Vagina (tissue), 2 donors: ENCODE results near the gene RPRML. TPM values are rescaled to one million over a fixed set of nuclear protein-coding genes. Genes with fewer than 3 reads are reported as not detected.

ENCODE experiments used
- DNase-seq, 2 donors: peaks; one replicate each; pipeline ENCODE4 v3.0.0-alpha.2; 2017; ENCODE audit errors: extremely low spot score in 2 of 2
- H3K27ac ChIP-seq: fragments of 200-600 bp; sonication (generic); one replicate; pipeline ENCODE4 v1.5.1; 2019
- H3K27me3 ChIP-seq: fragments of 200-600 bp; sonication (generic); one replicate; pipeline ENCODE4 v1.5.1; 2019
- H3K36me3 ChIP-seq, 2 donors: fragments of 200-600 bp; sonication (generic); one replicate each; pipeline ENCODE4 v1.5.1; 2017 to 2019
- H3K4me1 ChIP-seq: fragments of 200-600 bp; sonication (generic); one replicate; pipeline ENCODE4 v1.5.1; 2019
- H3K4me3 ChIP-seq, 2 donors: fragments of 200-600 bp; sonication (generic); 1 replicate in 1 of 2; 2 replicates in 1 of 2; pipeline ENCODE4 v1.5.1; 2016 to 2019
- H3K9me3 ChIP-seq: fragments of 200-600 bp; sonication (generic); one replicate; pipeline ENCODE4 v1.5.1; 2019
- POLR2A ChIP-seq, 2 donors: fragments of 450-650 bp; IDR thresholded peaks; one replicate each; pipeline ENCODE4 v1.6.1; 2017; ENCODE audit warnings: antibody characterized with exemption in 2 of 2, mild to moderate bottlenecking in 2 of 2, moderate library complexity in 2 of 2
- POLR2AphosphoS5 ChIP-seq, 2 donors: sonication (generic); formaldehyde crosslinking; IDR thresholded peaks; one replicate each; pipeline ENCODE4 v1.9.0; 2017; ENCODE audit warnings: antibody characterized with exemption in 2 of 2, mild to moderate bottlenecking in 2 of 2, low read depth in 1 of 2; ENCODE audit not compliant: insufficient read depth in 1 of 2
- intact Hi-C: fragments of 100-400 bp; cut with DNase I; formaldehyde crosslinking; loops from one replicate; pipeline ENCODE4 v1.15.1; 2023
- microRNA-seq: library from miRNA; unstranded; fragments of <30 nt; microRNA quantifications from one replicate; pipeline ENCODE4, GENCODE V29; 2017; ENCODE audit warnings: borderline number of aligned reads, borderline replicate concordance
- small RNA-seq: library from RNA; depleted of rRNA; stranded (forward); fragments of <200 nt; gene quantifications from one replicate; pipeline ENCODE3, GENCODE V24; 2016
- total RNA-seq: library from RNA; depleted of rRNA; stranded (reverse); fragments of >200 nt; gene quantifications from one replicate; pipeline ENCODE4 v1.2.3, GENCODE V29; 2016

Gene RPRML
- total RNA-seq, 1 donor from 2014 or later = 2.0 TPM

GRCh38 chr17:46928467-46929261, 50.4 kb downstream of the RPRML start:
- Histone ChIP-seq H3K27ac (no peak overlapping the region), H3K9me3 (no peaks in the 10 kb centered on the region), H3K4me1 (peaks cover 56% of the 10 kb centered on the region), H3K27me3 (no peaks in the 10 kb centered on the region), H3K36me3 (peaks cover 3 to 42% of the 10 kb centered on the region in 2 donors), H3K4me3 (no peak overlapping the region)
- intact Hi-C loops = no loop called here
- no peak for TF ChIP-seq POLR2AphosphoS5 (IDR thresholded peaks at IDR 0.05; ENCODE audit: insufficient read depth in 1 of 2, low read depth in 1 of 2)
- no peak for TF ChIP-seq POLR2A (IDR thresholded peaks at IDR 0.05)
- DNase-seq = no peak

Small RNA genes within 50 kb of the gene (microRNA-seq; reads per million reads assigned to microRNA genes)
- 1.9 reads per million for gene MIR5089

Small RNA genes within 50 kb of the gene (small RNA-seq; reads per million reads assigned to genes)
- gene MIR5089 = not detected

Other genes with a start within 250 kb of the RPRML start
- gene WNT3, start 160.6 kb downstream of the RPRML start, total RNA-seq = 1.5 TPM
- not detected for gene WNT9B, start 127.7 kb downstream of the RPRML start, total RNA-seq
- 48.1 TPM for gene GOSR2, start 56.1 kb downstream of the RPRML start, total RNA-seq
- 91.1 TPM for gene CDC27, start 210.0 kb upstream of the RPRML start, total RNA-seq
- gene MYL4, start 230.1 kb upstream of the RPRML start, total RNA-seq = not detected